Upper lobe of right lung (tissue), 1 donor: ENCODE results near the gene CDK6. TPM values are rescaled to one million over a fixed set of nuclear protein-coding genes. Genes with fewer than 3 reads are reported as not detected.

Experiments
- ATAC-seq: fragments of 200-7000 bp; cut with Tn5 transposase; one replicate; pipeline ENCODE4 v1.9.1; 2020; ENCODE audit warnings: mild to moderate bottlenecking, moderate library complexity
- DNase-seq: peaks from one replicate; pipeline ENCODE4 v3.0.0-alpha.2; 2020
- H3K27ac ChIP-seq: fragments of 200-600 bp; one replicate; pipeline ENCODE4 v1.8.0; 2022
- H3K27me3 ChIP-seq: fragments of 200-600 bp; one replicate; pipeline ENCODE4 v1.8.0; 2022; ENCODE audit warnings: mild to moderate bottlenecking
- H3K36me3 ChIP-seq: fragments of 200-600 bp; one replicate; pipeline ENCODE4 v1.8.0; 2022
- H3K4me1 ChIP-seq: fragments of 200-600 bp; one replicate; pipeline ENCODE4 v1.8.0; 2022
- H3K4me3 ChIP-seq: fragments of 200-600 bp; one replicate; pipeline ENCODE4 v1.8.0; 2022; ENCODE audit warnings: mild to moderate bottlenecking
- H3K9me3 ChIP-seq: fragments of 200-600 bp; one replicate; pipeline ENCODE4 v1.8.0; 2022
- CTCF ChIP-seq: fragments of 200-600 bp; IDR thresholded peaks from one replicate; pipeline ENCODE4 v1.8.0; 2022; ENCODE audit warnings: antibody characterized with exemption
- intact Hi-C: fragments of 100-400 bp; cut with DNase I; formaldehyde crosslinking; loops from one replicate; pipeline ENCODE4 v1.11.0; 2022
- total RNA-seq: library from RNA; stranded (reverse); fragmentation: NEBNext Ultra II Directional; extraction: Animal tissue kit (Norgen Biotek cat#: 25700); gene quantifications from one replicate; pipeline ENCODE4 v1.2.1, GENCODE V29; 2021
- donor health status: DM: no; HTN: yes; CAD: no; lungs with severe emphysema.

The CDK6 gene
- total RNA-seq, 1 donor from 2014 or later: 22.4 TPM

GRCh38 chr7:92645114-92646061 lies 191.0 kb downstream of the CDK6 start:
- intact Hi-C loops: no loop called here
- no peak for TF ChIP-seq CTCF
- H3K36me3 ChIP-seq: no peaks in the 10 kb centered on the region
- DNase-seq: no peak
- H3K27ac ChIP-seq: peak overlapping the region; percentile 49
- H3K27me3 ChIP-seq: no peaks in the 10 kb centered on the region
- no peak overlapping the region for H3K4me3 ChIP-seq
- peak; percentile 62 for ATAC-seq
- H3K4me1 ChIP-seq: peaks cover 9% of the 10 kb centered on the region
- H3K9me3 ChIP-seq: no peaks in the 10 kb centered on the region

- Histone ChIP-seq H3K4me3 (no peak overlapping the region), H3K36me3 (no peaks in the 10 kb centered on the region), H3K27me3 (no peaks in the 10 kb centered on the region), H3K9me3 (no peaks in the 10 kb centered on the region), H3K4me1 (peaks cover 9% of the 10 kb centered on the region), H3K27ac (peak overlapping the region; percentile 49)
- DNase-seq (no peak), ATAC-seq (peak; percentile 40)
- intact Hi-C loops: no loop called here
- no peak for TF ChIP-seq CTCF
Observed at GRCh38 chr7:92644406-92645113, 191.8 kb downstream of the CDK6 start.

GRCh38 chr7:92643821-92644220 lies 192.6 kb downstream of the CDK6 start:
- H3K4me3 ChIP-seq: no peak overlapping the region
- H3K36me3 ChIP-seq: no peaks in the 10 kb centered on the region
- no peaks in the 10 kb centered on the region for H3K27me3 ChIP-seq
- no peaks in the 10 kb centered on the region for H3K9me3 ChIP-seq
- intact Hi-C loops: no loop called here
- H3K27ac ChIP-seq: no peak overlapping the region
- peaks cover 9% of the 10 kb centered on the region for H3K4me1 ChIP-seq
- no peak for ATAC-seq
- no peak for TF ChIP-seq CTCF
- DNase-seq: no peak

- no peak overlapping the region for H3K4me3 ChIP-seq
- intact Hi-C loops: no loop called here
- H3K9me3 ChIP-seq: no peaks in the 10 kb centered on the region
- DNase-seq (no peak), ATAC-seq (peak; percentile 45)
- H3K27me3 ChIP-seq: no peaks in the 10 kb centered on the region
- no peak overlapping the region for H3K27ac ChIP-seq
- TF ChIP-seq CTCF: no peak
- H3K4me1 ChIP-seq: peaks cover 9% of the 10 kb centered on the region
- H3K36me3 ChIP-seq: no peaks in the 10 kb centered on the region
Observed at GRCh38 chr7:92641921-92642511, 194.4 kb downstream of the CDK6 start.

GRCh38 chr7:92639966-92640365 lies 196.4 kb downstream of the CDK6 start:
- H3K36me3 ChIP-seq: no peaks in the 10 kb centered on the region
- no peak overlapping the region for H3K4me3 ChIP-seq
- H3K27me3 ChIP-seq: no peaks in the 10 kb centered on the region
- H3K9me3 ChIP-seq: no peaks in the 10 kb centered on the region
- no peak overlapping the region for H3K27ac ChIP-seq
- H3K4me1 ChIP-seq: peaks cover 5% of the 10 kb centered on the region
- DNase-seq: no peak
- intact Hi-C loops: loop anchor here (10.0 kb wide), 1 partner anchor 45 kb away; no protein-coding TSS in a partner anchor
- no peak for TF ChIP-seq CTCF
- no peak for ATAC-seq
